ENCODE results near the gene TSPO2. TPM values are rescaled to one million over a fixed set of nuclear protein-coding genes. Genes with fewer than 3 reads are reported as not detected.
A peak's percentile ranks its signal among the peaks of the same experiment; 100 is the strongest.

The TSPO2 gene
- total RNA-seq, 4 donors from 2014 or later: not detected

- in situ Hi-C loops (cut with MboI; ENCODE audit: low sequenced_read_pairs in 4 of 4) (no loop called here), intact Hi-C loops (cut with DNase I; ENCODE audit: low total_unique reads) (no loop called here)
- Histone ChIP-seq H3K4me1 (peaks cover 80 to 82% of the 10 kb centered on the region in 2 donors), H3K27me3 (no peaks in the 10 kb centered on the region), H3K9me3 (no peaks in the 10 kb centered on the region), H3K4me3 (peak overlapping the region in 1 of 4 donors; percentile 1), H3K36me3 (peaks cover 0 to 18% of the 10 kb centered on the region in 2 donors), H3K27ac (peak overlapping the region; percentile 96 to 99 (median 98))
- DNase-seq (peak; percentile 55 to 82), ATAC-seq (peak; percentile 62 to 69)
- TF ChIP-seq POLR2A (IDR thresholded peaks at IDR 0.05): peak in 1 of 2 donors; percentile 12
- TF ChIP-seq, protein P1, sequence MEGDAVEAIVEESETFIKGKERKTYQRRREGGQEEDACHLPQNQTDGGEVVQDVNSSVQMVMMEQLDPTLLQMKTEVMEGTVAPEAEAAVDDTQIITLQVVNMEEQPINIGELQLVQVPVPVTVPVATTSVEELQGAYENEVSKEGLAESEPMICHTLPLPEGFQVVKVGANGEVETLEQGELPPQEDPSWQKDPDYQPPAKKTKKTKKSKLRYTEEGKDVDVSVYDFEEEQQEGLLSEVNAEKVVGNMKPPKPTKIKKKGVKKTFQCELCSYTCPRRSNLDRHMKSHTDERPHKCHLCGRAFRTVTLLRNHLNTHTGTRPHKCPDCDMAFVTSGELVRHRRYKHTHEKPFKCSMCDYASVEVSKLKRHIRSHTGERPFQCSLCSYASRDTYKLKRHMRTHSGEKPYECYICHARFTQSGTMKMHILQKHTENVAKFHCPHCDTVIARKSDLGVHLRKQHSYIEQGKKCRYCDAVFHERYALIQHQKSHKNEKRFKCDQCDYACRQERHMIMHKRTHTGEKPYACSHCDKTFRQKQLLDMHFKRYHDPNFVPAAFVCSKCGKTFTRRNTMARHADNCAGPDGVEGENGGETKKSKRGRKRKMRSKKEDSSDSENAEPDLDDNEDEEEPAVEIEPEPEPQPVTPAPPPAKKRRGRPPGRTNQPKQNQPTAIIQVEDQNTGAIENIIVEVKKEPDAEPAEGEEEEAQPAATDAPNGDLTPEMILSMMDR (IDR thresholded peaks at IDR 0.05 in 4 of 5, conservative IDR thresholded peaks at IDR 0.05 in 1 of 5): no peak
These were observed 16.5 kb downstream of the TSPO2 start for GRCh38 chr6:41058783-41059181.

DNA sequence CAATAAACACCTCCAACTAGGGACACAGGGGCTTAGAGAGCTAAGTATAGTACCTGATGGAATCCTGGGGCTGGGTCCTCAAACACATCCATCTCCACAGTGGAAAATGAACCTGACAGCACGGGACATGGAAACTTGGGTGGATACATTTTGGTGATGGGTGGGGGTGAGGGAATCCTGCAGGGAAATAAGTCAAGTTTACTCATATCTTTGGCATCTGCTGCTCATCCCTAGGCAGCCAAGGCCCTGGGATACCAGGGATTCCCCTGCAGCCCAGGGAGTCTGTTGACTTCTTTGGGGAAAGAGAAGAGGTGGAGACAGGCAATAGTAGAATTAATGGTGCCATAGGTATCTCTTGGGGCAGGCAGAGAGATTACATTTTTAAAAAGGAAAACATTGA lies 17.3 kb downstream of the TSPO2 start:
- Histone ChIP-seq H3K9me3 (no peaks in the 10 kb centered on the region), H3K36me3 (peaks cover 0 to 24% of the 10 kb centered on the region in 2 donors), H3K4me3 (no peak overlapping the region), H3K27me3 (no peaks in the 10 kb centered on the region), H3K27ac (peak overlapping the region; percentile 96 to 99 (median 98)), H3K4me1 (peaks cover 82 to 87% of the 10 kb centered on the region in 2 donors)
- peak; percentile 31 to 62 for DNase-seq
- intact Hi-C loops (cut with DNase I; ENCODE audit: low total_unique reads): no loop called here
- peak; percentile 13 to 24 for ATAC-seq
- TF ChIP-seq POLR2A (IDR thresholded peaks at IDR 0.05): no peak
- TF ChIP-seq, protein P1 (IDR thresholded peaks at IDR 0.05 in 4 of 5, conservative IDR thresholded peaks at IDR 0.05 in 1 of 5): no peak
- in situ Hi-C loops (cut with MboI; ENCODE audit: low sequenced_read_pairs in 4 of 4): no loop called here

DNA sequence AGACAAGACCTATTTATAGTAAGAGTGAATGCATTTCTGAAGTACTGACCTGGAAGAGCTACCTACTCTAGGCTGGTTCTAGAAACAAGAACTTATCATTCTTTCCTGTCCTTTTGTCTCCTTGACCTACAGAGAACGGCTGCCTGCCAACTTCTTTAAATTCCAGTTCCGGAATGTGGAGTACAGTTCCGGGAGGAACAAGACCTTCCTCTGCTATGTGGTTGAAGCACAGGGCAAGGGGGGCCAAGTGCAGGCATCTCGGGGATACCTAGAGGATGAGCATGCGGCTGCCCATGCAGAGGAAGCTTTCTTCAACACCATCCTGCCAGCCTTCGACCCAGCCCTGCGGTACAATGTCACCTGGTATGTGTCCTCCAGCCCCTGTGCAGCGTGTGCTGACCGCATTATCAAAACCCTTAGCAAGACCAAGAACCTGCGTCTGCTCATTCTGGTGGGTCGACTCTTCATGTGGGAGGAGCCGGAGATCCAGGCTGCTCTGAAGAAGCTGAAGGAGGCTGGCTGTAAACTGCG lies 19.0 kb downstream of the TSPO2 start:
- Histone ChIP-seq H3K36me3 (peaks cover 0 to 40% of the 10 kb centered on the region in 2 donors), H3K9me3 (no peaks in the 10 kb centered on the region), H3K27ac (peak overlapping the region; percentile 96 to 99 (median 98)), H3K4me3 (peak overlapping the region in 2 of 4 donors; percentile 4 to 26), H3K27me3 (no peaks in the 10 kb centered on the region), H3K4me1 (peaks cover 77 to 86% of the 10 kb centered on the region in 2 donors)
- intact Hi-C loops (cut with DNase I; ENCODE audit: low total_unique reads): no loop called here
- DNase-seq (no peak), ATAC-seq (no peak)
- TF ChIP-seq POLR2A (IDR thresholded peaks at IDR 0.05): no peak
- TF ChIP-seq, protein P1 (IDR thresholded peaks at IDR 0.05 in 4 of 5, conservative IDR thresholded peaks at IDR 0.05 in 1 of 5): no peak
- in situ Hi-C loops (cut with MboI; ENCODE audit: low sequenced_read_pairs in 4 of 4): no loop called here

GRCh38 chr6:41062056-41062455 lies 19.8 kb downstream of the TSPO2 start:
- Histone ChIP-seq H3K36me3 (peaks cover 0 to 40% of the 10 kb centered on the region in 2 donors), H3K27ac (peak overlapping the region; percentile 96 to 99 (median 98)), H3K9me3 (no peaks in the 10 kb centered on the region), H3K27me3 (no peaks in the 10 kb centered on the region), H3K4me1 (peaks cover 77 to 78% of the 10 kb centered on the region in 2 donors), H3K4me3 (peak overlapping the region in 3 of 4 donors; percentile 6 to 26 (median 24))
- intact Hi-C loops (cut with DNase I; ENCODE audit: low total_unique reads) (no loop called here), in situ Hi-C loops (cut with MboI; ENCODE audit: low sequenced_read_pairs in 4 of 4) (no loop called here)
- TF ChIP-seq, protein P1 (IDR thresholded peaks at IDR 0.05 in 4 of 5, conservative IDR thresholded peaks at IDR 0.05 in 1 of 5): no peak
- no peak for TF ChIP-seq POLR2A (IDR thresholded peaks at IDR 0.05)
- ATAC-seq (no peak), DNase-seq (no peak)

Data from gastrocnemius medialis (tissue), 4 donors.